A549 (cell line): Measurements from ENCODE around the gene B4GALT1. TPM values are rescaled to one million over a fixed set of nuclear protein-coding genes. Genes with fewer than 3 reads are reported as not detected.
A peak's percentile ranks its signal among the peaks of the same experiment; 100 is the strongest.

ENCODE experiments used
- ATAC-seq, 2 experiments: fragments of 200-7000 bp in 1 of 2; fragments of >200 bp in 1 of 2; cut with Nextera tagmentation in 1 of 2; cut with Tn5 transposase in 1 of 2; 3 replicates each; pipeline versions ENCODE4 v1.8.0 to v1.9.1; 2018 to 2020; ENCODE audit warnings: mild to moderate bottlenecking in 1 of 2, moderate library complexity in 1 of 2
- CTCF ChIA-PET: fragments of 300-600 bp; sonication (Branson Sonifier 250); formaldehyde crosslinking; extraction: SDS; loops from one replicate; lab custom pipeline; 2021; ENCODE audit warnings: antibody characterized with exemption, inconsistent platforms; lab: Yijun Ruan, JAX
- POLR2A ChIA-PET: fragments of 350-600 bp; formaldehyde crosslinking; extraction: SDS; loops from one replicate; lab custom pipeline; 2021; ENCODE audit warnings: antibody characterized with exemption, inconsistent platforms; lab: Yijun Ruan, JAX
- DNase-seq, 2 experiments: peaks; one replicate each; pipeline versions ENCODE4 v3.0.0 to v3.0.0-alpha.2; 2011 to 2016; ENCODE audit warnings: low read depth in 1 of 2, low spot score in 1 of 2
- FAIRE-seq: peaks from 2 replicates; lab custom pipeline; 2011; peaks lifted over from hg19 to GRCh38; lab: Jason Lieb, UNC
- H3K27ac ChIP-seq, 2 experiments: fragments of >200 bp; sonication (Bioruptor Twin); formaldehyde crosslinking; 3 replicates each; pipeline ENCODE4 v1.5.1; 2016 to 2017
- H3K4me1 ChIP-seq: fragments of >200 bp; sonication (Bioruptor Twin); formaldehyde crosslinking; 3 replicates; pipeline ENCODE4 v1.6.1; 2016
- H3K4me2 ChIP-seq: fragments of >200 bp; sonication (Bioruptor Twin); formaldehyde crosslinking; 3 replicates; pipeline ENCODE4 v1.6.1; 2016
- H3K4me3 ChIP-seq: fragments of >200 bp; sonication (Bioruptor Twin); formaldehyde crosslinking; 3 replicates; pipeline ENCODE4 v1.5.1; 2016
- H3K9me3 ChIP-seq: fragments of >200 bp; sonication (Bioruptor Twin); formaldehyde crosslinking; 3 replicates; pipeline ENCODE4 v1.6.1; 2016
- BCL3 ChIP-seq: fragments of >200 bp; sonication (Bioruptor Twin); formaldehyde crosslinking; IDR thresholded peaks from 3 replicates; pipeline ENCODE4 v1.6.1; 2016
- CBX8 ChIP-seq: fragments of 200-600 bp; sonication (generic); IDR thresholded peaks from 2 replicates; pipeline ENCODE4 v1.6.1; 2016
- CHD4 ChIP-seq: fragments of 200-600 bp; sonication (generic); IDR thresholded peaks from 2 replicates; pipeline ENCODE4 v1.6.1; 2016; ENCODE audit warnings: antibody characterized with exemption, mild to moderate bottlenecking, borderline replicate concordance
- EHF ChIP-seq: fragments of 250-450 bp; sonication (Bioruptor Pico); IDR thresholded peaks from 2 replicates; pipeline ENCODE4 v1.5.0; 2020; ENCODE audit warnings: mild to moderate bottlenecking
- ELK1 ChIP-seq: fragments of 150-350 bp; IDR thresholded peaks from 2 replicates; pipeline ENCODE4 v1.6.1; 2014; ENCODE audit warnings: low read depth, mild to moderate bottlenecking, low read length
- EP300 ChIP-seq, 2 experiments: fragments of >200 bp; sonication (Bioruptor Twin); formaldehyde crosslinking; IDR thresholded peaks; 2 replicates in 1 of 2; 3 replicates in 1 of 2; pipeline ENCODE4 v1.6.1; 2016 to 2017
- ESRRA ChIP-seq: fragments of 150-350 bp; IDR thresholded peaks from 2 replicates; pipeline ENCODE4 v1.6.1; 2014; ENCODE audit warnings: mild to moderate bottlenecking, low read length, borderline replicate concordance
- FOXS1 ChIP-seq: fragments of 250-450 bp; sonication (Bioruptor Pico); IDR thresholded peaks from 2 replicates; pipeline ENCODE4 v1.5.0; 2020; ENCODE audit warnings: mild to moderate bottlenecking, moderate library complexity
- HES2 ChIP-seq: fragments of >200 bp; sonication (Bioruptor Twin); formaldehyde crosslinking; IDR thresholded peaks from 2 replicates; pipeline ENCODE4 v1.6.1; 2016
- HEYL ChIP-seq: fragments of 250-450 bp; sonication (Bioruptor Pico); IDR thresholded peaks from 2 replicates; pipeline ENCODE4 v1.8.0; 2021; ENCODE audit warnings: mild to moderate bottlenecking, moderate library complexity
- HOXB13 ChIP-seq: fragments of 250-450 bp; sonication (Bioruptor Pico); IDR thresholded peaks from 2 replicates; pipeline ENCODE4 v1.5.0; 2020; ENCODE audit warnings: low read depth, mild to moderate bottlenecking, moderate library complexity
- JUN ChIP-seq, 2 experiments: fragments of >200 bp; sonication (Bioruptor Twin); formaldehyde crosslinking; IDR thresholded peaks; 2 replicates in 1 of 2; 3 replicates in 1 of 2; pipeline ENCODE4 v1.6.1; 2016 to 2017
- MAFK ChIP-seq: fragments of 450-650 bp; IDR thresholded peaks from 2 replicates; pipeline ENCODE4 v1.6.1; 2014; ENCODE audit not compliant: partially characterized antibody
- MYC ChIP-seq: IDR thresholded peaks from 2 replicates; pipeline ENCODE4 v1.6.1; 2012; ENCODE audit warnings: mild to moderate bottlenecking, inconsistent platforms, low read length, improper control_type of control experiment, borderline replicate concordance
- POLR2A ChIP-seq: IDR thresholded peaks from 2 replicates; pipeline ENCODE4 v1.6.1; 2012; ENCODE audit warnings: mild to moderate bottlenecking, low read length
- POLR2AphosphoS2 ChIP-seq: conservative IDR thresholded peaks from 2 replicates; pipeline ENCODE4 v1.6.1; 2012; ENCODE audit warnings: low read length, improper control_type of control experiment, inconsistent platforms
- RAD21 ChIP-seq, 2 experiments: fragments of >200 bp in 1 of 2; sonication (Bioruptor Twin) in 1 of 2; formaldehyde crosslinking in 1 of 2; IDR thresholded peaks in 1 of 2; conservative IDR thresholded peaks in 1 of 2; 2 replicates in 1 of 2; 3 replicates in 1 of 2; pipeline ENCODE4 v1.6.1; 2012 to 2018; ENCODE audit warnings: inconsistent platforms in 1 of 2
- RARB ChIP-seq: fragments of 250-450 bp; sonication (Bioruptor Pico); IDR thresholded peaks from 2 replicates; pipeline ENCODE4 v1.8.0; 2021; ENCODE audit warnings: mild to moderate bottlenecking, moderate library complexity
- REST ChIP-seq: fragments of 200-600 bp; sonication (generic); IDR thresholded peaks from 2 replicates; pipeline ENCODE4 v1.6.1; 2016; ENCODE audit warnings: antibody characterized with exemption, mild to moderate bottlenecking, moderate library complexity
- SREBF2 ChIP-seq: fragments of 450-650 bp; IDR thresholded peaks from 2 replicates; pipeline ENCODE4 v1.6.1; 2014; ENCODE audit warnings: mild to moderate bottlenecking, moderate library complexity
- ZC3H11A ChIP-seq: fragments of 450-650 bp; IDR thresholded peaks from 2 replicates; pipeline ENCODE4 v1.6.1; 2014; ENCODE audit warnings: antibody characterized with exemption, mild to moderate bottlenecking
- ZFP36 ChIP-seq: fragments of 450-650 bp; IDR thresholded peaks from 2 replicates; pipeline ENCODE4 v1.6.1; 2014; ENCODE audit warnings: borderline replicate concordance; ENCODE audit not compliant: partially characterized antibody
- ZSCAN20 ChIP-seq: fragments of 250-450 bp; sonication (Bioruptor Pico); IDR thresholded peaks from 2 replicates; pipeline ENCODE4 v1.8.0; 2022; ENCODE audit warnings: mild to moderate bottlenecking, moderate library complexity
- WGBS: methylation state at CpG from one replicate; pipeline ENCODE4 v1.1.6; 2017; ENCODE audit errors: missing lambda C conversion rate; 5-methylcytosine and 5-hydroxymethylcytosine counted together
- polyA plus RNA-seq, 4 experiments: library from polyadenylated mRNA; depleted of rRNA in 3 of 4; stranded (reverse); fragments of >200 nt; fragmentation: RNase III in 1 of 4; extraction: RNeasy Plus Mini Kit Qiagen cat#74134 plus additional on column Dnase treatment in 1 of 4; gene quantifications; 2 replicates in 3 of 4; 3 replicates in 1 of 4; pipeline ENCODE4 v1.2.3, GENCODE V29; 2011 to 2017

The B4GALT1 gene
- polyA plus RNA-seq, 2 of the 4 experiments (the other 2 are of a cell fraction), result 167 to 180 TPM

GRCh38 chr9:33106827-33107621, 60.1 kb downstream of the B4GALT1 start:
- TF ChIP-seq MAFK, result no peak
- TF ChIP-seq ZFP36, result peak; percentile 41
- Histone ChIP-seq H3K9me3 (no peaks in the 10 kb centered on the region), H3K27ac (peak overlapping the region in 1 of 2 experiments; percentile 18; a peak in 3 of 6 replicates), H3K4me2 (no peak overlapping the region), H3K4me3 (no peak overlapping the region), H3K4me1 (peaks cover 29% of the 10 kb centered on the region)
- CTCF ChIA-PET, result interaction anchor here (0.8 kb wide), 1 partner anchor 122 kb away, joined by 3 read pairs; no protein-coding TSS in a partner anchor
- peak in 1 of 2 experiments; percentile 10; a peak in 2 of 6 replicates for ATAC-seq
- no peak for FAIRE-seq
- DNase-seq, result no peak
- 83% methylated on average over 7 of the region's 10 CpGs for WGBS
- POLR2A ChIA-PET, result no interaction called here

- ChIA-PET POLR2A (interaction anchor here (0.9 kb wide), 1 partner anchor 56 kb away, joined by 3 read pairs; no protein-coding TSS in a partner anchor), CTCF (no interaction called here)
- TF ChIP-seq EHF (CRISPR knock-in tag) (no peak), HOXB13 (CRISPR knock-in tag) (no peak), ZSCAN20 (CRISPR knock-in tag) (no peak), CHD4 (no peak), BCL3 (no peak), ESRRA (no peak), FOXS1 (no peak), POLR2A (no peak), EP300 (IDR thresholded peaks at IDR 0.05) (no peak), CBX8 (no peak), RAD21 (conservative IDR thresholded peaks at IDR 0.05 in 1 of 2, IDR thresholded peaks at IDR 0.05 in 1 of 2) (no peak), ZC3H11A (no peak), ELK1 (no peak), MYC (no peak)
- Histone ChIP-seq H3K9me3 (no peaks in the 10 kb centered on the region), H3K4me1 (peaks cover 36% of the 10 kb centered on the region), H3K27ac (peak overlapping the region in 1 of 2 experiments; percentile 2; a peak in 1 of 6 replicates), H3K4me2 (no peak overlapping the region), H3K4me3 (no peak overlapping the region)
- DNase-seq (no peak), FAIRE-seq (no peak), ATAC-seq (0 out of 6 replicates have a peak, but pooled peaks of 1 of the 2 experiments have one; percentile 2)
- 73% methylated on average over 4 of the region's 4 CpGs for WGBS
Observed at GRCh38 chr9:33106372-33106771, 60.8 kb downstream of the B4GALT1 start.

- ChIA-PET CTCF (interaction anchor here (0.7 kb wide), 1 partner anchor 120 kb away, joined by 3 read pairs; no protein-coding TSS in a partner anchor), POLR2A (interaction anchor here (0.5 to 0.9 kb wide), 2 partner anchors 56 to 184 kb away, joined by 3 to 6 read pairs; partner anchors contain the start of gene NFX1)
- Histone ChIP-seq H3K4me3 (no peak overlapping the region), H3K4me2 (no peak overlapping the region), H3K27ac (peak overlapping the region in 1 of 2 experiments; percentile 2; a peak in 1 of 6 replicates), H3K4me1 (peaks cover 40% of the 10 kb centered on the region), H3K9me3 (no peaks in the 10 kb centered on the region)
- FAIRE-seq, result peak; percentile 32
- DNase-seq, result no peak
- no peak for ATAC-seq
- WGBS, result 92% methylated on average over 1 of the region's 1 CpG
- no peak for TF ChIP-seq HEYL (CRISPR knock-in tag)
- TF ChIP-seq RARB (CRISPR knock-in tag), result no peak
- TF ChIP-seq POLR2AphosphoS2, result no peak
- TF ChIP-seq POLR2A, result no peak
- TF ChIP-seq ZSCAN20 (CRISPR knock-in tag), result no peak
- no peak for TF ChIP-seq JUN (IDR thresholded peaks at IDR 0.05)
- no peak for TF ChIP-seq REST
- no peak for TF ChIP-seq HES2
- no peak for TF ChIP-seq SREBF2
- no peak for TF ChIP-seq ZFP36
- TF ChIP-seq ELK1, result no peak
- TF ChIP-seq CBX8, result no peak
Observed at GRCh38 chr9:33105959-33106358, 61.2 kb downstream of the B4GALT1 start.
